Kidney epithelial cell (primary cell): Measurements from ENCODE around the gene ANKMY1. TPM values are rescaled to one million over a fixed set of nuclear protein-coding genes. Genes with fewer than 3 reads are reported as not detected.

Source experiments
- DNase-seq: peaks from one replicate; pipeline ENCODE4 v3.0.0-alpha.2; 2010; ENCODE audit warnings: low read depth
- H3K27me3 ChIP-seq: 2 replicates; pipeline ENCODE4 v1.6.0; 2011; ENCODE audit warnings: low read length; ENCODE audit not compliant: control insufficient read depth, insufficient read depth
- H3K36me3 ChIP-seq: 2 replicates; pipeline ENCODE4 v1.5.1; 2011; ENCODE audit warnings: low read length; ENCODE audit not compliant: control insufficient read depth, insufficient read depth
- H3K4me3 ChIP-seq: 2 replicates; pipeline ENCODE4 v1.5.1; 2011; ENCODE audit warnings: low read depth, mild to moderate bottlenecking, control low read depth, low read length
- total RNA-seq: library from RNA; depleted of rRNA; stranded (reverse); fragments of >200 nt; gene quantifications from 2 replicates; pipeline ENCODE4 v1.2.3, GENCODE V29; 2015
- TF ChIP-seq, protein P1 (sequence below): IDR thresholded peaks from 2 replicates; pipeline ENCODE4 v1.5.1; 2011; ENCODE audit warnings: mild to moderate bottlenecking, moderate library complexity, low read length, control low read depth, inconsistent platforms; ENCODE audit not compliant: insufficient read depth, poor library complexity, severe bottlenecking

ANKMY1 gene
- total RNA-seq, 1 donor from 2014 or later: 7.1 TPM

DNA sequence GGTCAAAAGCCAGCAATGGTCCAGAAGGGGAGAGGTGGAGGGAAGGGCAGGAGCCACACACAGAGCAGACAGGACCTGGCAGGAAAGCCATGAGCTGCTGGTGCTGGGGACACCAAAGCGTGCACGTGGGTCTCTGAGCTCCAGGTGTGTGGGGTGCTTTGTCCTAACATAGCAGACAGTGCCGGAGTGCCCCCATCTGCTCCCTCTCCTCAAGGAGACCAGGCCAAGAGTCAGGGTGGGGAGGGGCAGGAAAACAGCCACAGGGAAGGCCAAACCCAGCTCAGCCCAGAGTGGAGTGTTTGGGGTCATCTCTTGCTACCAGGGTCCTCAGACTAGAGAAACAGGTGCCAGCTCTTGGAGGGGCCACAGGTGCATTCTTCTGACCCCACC is 126.5 kb downstream of the ANKMY1 start:
- Histone ChIP-seq H3K4me3 (no peak overlapping the region), H3K27me3 (peaks cover 2% of the 10 kb centered on the region), H3K36me3 (no peaks in the 10 kb centered on the region)
- DNase-seq: no peak
- TF ChIP-seq, protein P1, sequence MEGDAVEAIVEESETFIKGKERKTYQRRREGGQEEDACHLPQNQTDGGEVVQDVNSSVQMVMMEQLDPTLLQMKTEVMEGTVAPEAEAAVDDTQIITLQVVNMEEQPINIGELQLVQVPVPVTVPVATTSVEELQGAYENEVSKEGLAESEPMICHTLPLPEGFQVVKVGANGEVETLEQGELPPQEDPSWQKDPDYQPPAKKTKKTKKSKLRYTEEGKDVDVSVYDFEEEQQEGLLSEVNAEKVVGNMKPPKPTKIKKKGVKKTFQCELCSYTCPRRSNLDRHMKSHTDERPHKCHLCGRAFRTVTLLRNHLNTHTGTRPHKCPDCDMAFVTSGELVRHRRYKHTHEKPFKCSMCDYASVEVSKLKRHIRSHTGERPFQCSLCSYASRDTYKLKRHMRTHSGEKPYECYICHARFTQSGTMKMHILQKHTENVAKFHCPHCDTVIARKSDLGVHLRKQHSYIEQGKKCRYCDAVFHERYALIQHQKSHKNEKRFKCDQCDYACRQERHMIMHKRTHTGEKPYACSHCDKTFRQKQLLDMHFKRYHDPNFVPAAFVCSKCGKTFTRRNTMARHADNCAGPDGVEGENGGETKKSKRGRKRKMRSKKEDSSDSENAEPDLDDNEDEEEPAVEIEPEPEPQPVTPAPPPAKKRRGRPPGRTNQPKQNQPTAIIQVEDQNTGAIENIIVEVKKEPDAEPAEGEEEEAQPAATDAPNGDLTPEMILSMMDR: no peak

DNA sequence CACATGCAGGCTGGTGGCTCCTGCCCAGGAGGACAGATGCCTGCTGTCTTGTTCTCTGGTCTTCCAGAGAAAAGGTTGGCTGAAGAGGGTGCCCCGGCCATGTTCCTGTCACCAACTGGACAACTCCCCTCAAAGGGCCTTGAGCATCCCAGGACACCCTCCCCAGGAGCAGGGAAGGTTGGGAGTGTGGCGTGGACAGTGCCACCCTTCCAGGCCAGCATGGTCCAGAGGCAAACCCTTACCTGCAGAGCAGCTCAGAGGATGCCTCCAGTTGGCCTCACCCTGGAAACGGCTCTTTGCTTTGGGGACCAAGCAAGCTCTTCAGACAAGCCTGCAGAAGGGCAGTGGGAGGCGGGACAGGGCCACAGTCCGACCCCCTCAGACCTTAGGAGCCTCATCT is 127.2 kb downstream of the ANKMY1 start:
- TF ChIP-seq, protein P1: no peak
- H3K36me3 ChIP-seq: no peaks in the 10 kb centered on the region
- H3K4me3 ChIP-seq: no peak overlapping the region
- H3K27me3 ChIP-seq: peaks cover 2% of the 10 kb centered on the region
- no peak for DNase-seq

DNA sequence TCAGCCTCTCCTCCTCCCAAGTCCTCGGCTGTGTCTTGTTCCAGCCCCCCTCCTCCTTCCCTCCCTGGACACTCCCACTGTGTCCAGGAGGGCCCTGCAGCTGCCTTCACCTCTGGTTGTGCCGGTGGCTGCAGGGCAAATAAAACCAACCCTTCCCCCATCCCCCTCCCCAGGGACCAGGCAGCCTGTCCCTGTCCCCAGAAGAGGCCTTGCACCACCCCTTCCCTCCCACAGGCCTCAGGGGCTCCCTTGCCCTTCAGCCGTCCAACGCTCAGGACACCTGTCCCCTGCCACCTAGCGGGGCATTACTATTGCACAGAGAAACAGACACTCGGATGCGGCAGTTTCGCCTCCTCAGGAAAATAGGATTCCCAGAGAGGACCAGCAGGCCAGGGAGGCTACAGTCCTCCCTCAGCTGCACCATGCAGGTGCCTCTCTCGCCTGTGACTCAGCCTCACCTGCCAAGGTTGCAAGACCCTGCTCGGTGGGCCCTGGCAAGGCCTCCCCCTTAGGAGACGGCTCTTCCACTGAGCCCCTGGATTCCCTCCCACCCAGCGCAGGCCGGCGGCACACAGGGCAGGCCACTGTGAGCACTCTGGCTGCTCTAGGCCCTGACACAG is 127.8 kb downstream of the ANKMY1 start:
- Histone ChIP-seq H3K4me3 (no peak overlapping the region), H3K36me3 (no peaks in the 10 kb centered on the region), H3K27me3 (peaks cover 2% of the 10 kb centered on the region)
- DNase-seq: no peak
- TF ChIP-seq, protein P1: no peak

Other genes starting within 250 kb of the ANKMY1 start
- 75.2 and 81.7 TPM in 2 replicates for gene GPC1, start 122.3 kb downstream of the ANKMY1 start, total RNA-seq
- gene DUSP28, start 2.4 kb upstream of the ANKMY1 start, total RNA-seq: 4.2 and 7.6 TPM in 2 replicates
- 91.3 and 122 TPM in 2 replicates for gene RNPEPL1, start 10.5 kb upstream of the ANKMY1 start, total RNA-seq
- gene CAPN10, start 28.7 kb upstream of the ANKMY1 start, total RNA-seq: 31.5 and 39.2 TPM in 2 replicates
- 0.62 and 1.3 TPM in 2 replicates for gene GPR35, start 67.5 kb upstream of the ANKMY1 start, total RNA-seq
- not detected in 2 replicates for gene AQP12B, start 124.9 kb upstream of the ANKMY1 start, total RNA-seq
- gene AQP12A, start 133.9 kb upstream of the ANKMY1 start, total RNA-seq: not detected in 2 replicates